A549 (cell line): ENCODE results near the gene CRYBG2.

ENCODE experiments used
- BHLHE40 ChIP-seq: IDR thresholded peaks from 2 replicates; pipeline ENCODE4 v1.6.1; 2012; ENCODE audit warnings: low read depth, low read length, inconsistent platforms
- CTCF ChIP-seq: fragments of >200 bp; sonication (Bioruptor Twin); formaldehyde crosslinking; IDR thresholded peaks from 3 replicates; pipeline ENCODE4 v1.5.1; 2016
- JUN ChIP-seq, 2 experiments: fragments of >200 bp; sonication (Bioruptor Twin); formaldehyde crosslinking; IDR thresholded peaks; 2 replicates in 1 of 2; 3 replicates in 1 of 2; pipeline ENCODE4 v1.6.1; 2016 to 2017
- JUNB ChIP-seq: fragments of >200 bp; sonication (Bioruptor Twin); formaldehyde crosslinking; IDR thresholded peaks from 2 replicates; pipeline ENCODE4 v1.6.1; 2016
- MAX ChIP-seq: IDR thresholded peaks from 2 replicates; pipeline ENCODE4 v1.6.1; 2012
- NPAS2 ChIP-seq: fragments of 250-450 bp; sonication (Bioruptor Pico); IDR thresholded peaks from 2 replicates; pipeline ENCODE4 v1.8.0; 2022; ENCODE audit warnings: mild to moderate bottlenecking, moderate library complexity, borderline replicate concordance
- PBX3 ChIP-seq: IDR thresholded peaks from 2 replicates; pipeline ENCODE4 v1.6.1; 2012
- POLR2A ChIP-seq: IDR thresholded peaks from 2 replicates; pipeline ENCODE4 v1.6.1; 2012; ENCODE audit warnings: mild to moderate bottlenecking, low read length
- POLR2AphosphoS2 ChIP-seq: conservative IDR thresholded peaks from 2 replicates; pipeline ENCODE4 v1.6.1; 2012; ENCODE audit warnings: low read length, improper control_type of control experiment, inconsistent platforms
- RAD21 ChIP-seq, 2 experiments: fragments of >200 bp in 1 of 2; sonication (Bioruptor Twin) in 1 of 2; formaldehyde crosslinking in 1 of 2; IDR thresholded peaks in 1 of 2; conservative IDR thresholded peaks in 1 of 2; 2 replicates in 1 of 2; 3 replicates in 1 of 2; pipeline ENCODE4 v1.6.1; 2012 to 2018; ENCODE audit warnings: inconsistent platforms in 1 of 2
- RNF2 ChIP-seq: fragments of 200-600 bp; sonication (generic); IDR thresholded peaks from 2 replicates; pipeline ENCODE4 v1.6.1; 2016; ENCODE audit warnings: low read depth, mild to moderate bottlenecking, antibody characterized with exemption, moderate library complexity, borderline replicate concordance
- TP53 ChIP-seq: fragments of 250-450 bp; sonication (Bioruptor Pico); IDR thresholded peaks from 2 replicates; pipeline ENCODE4 v1.5.0; 2021; ENCODE audit warnings: mild to moderate bottlenecking, moderate library complexity
- USF2 ChIP-seq: fragments of 450-650 bp; IDR thresholded peaks from 2 replicates; pipeline ENCODE4 v1.6.1; 2014; ENCODE audit warnings: antibody characterized with exemption

GRCh38 chr1:26395754-26396153, 41.8 kb upstream of the CRYBG2 start:
- no peak for TF ChIP-seq CTCF
- TF ChIP-seq POLR2A: no peak
- no peak for TF ChIP-seq RNF2
- no peak for TF ChIP-seq RAD21 (conservative IDR thresholded peaks at IDR 0.05 in 1 of 2, IDR thresholded peaks at IDR 0.05 in 1 of 2)
- TF ChIP-seq BHLHE40: no peak
- no peak for TF ChIP-seq USF2
- no peak for TF ChIP-seq JUNB
- no peak for TF ChIP-seq PBX3
- TF ChIP-seq NPAS2: no peak
- TF ChIP-seq POLR2AphosphoS2: no peak
- TF ChIP-seq MAX: no peak
- no peak for TF ChIP-seq JUN (IDR thresholded peaks at IDR 0.05)
- TF ChIP-seq TP53: no peak
